PC-9 (cell line): ENCODE measurements around the gene POPDC2. TPM values are rescaled to one million over a fixed set of nuclear protein-coding genes. Genes with fewer than 3 reads are reported as not detected.

ENCODE experiments used
- BruUV-seq: library from RNA; stranded (reverse); fragments of 400-500 nt; replicated peaks from 2 replicates; lab custom pipeline; 2021; lab: Mats Ljungman, UMichigan
- CTCF ChIA-PET: fragments of 300-600 bp; sonication (Branson Sonifier 250); formaldehyde crosslinking; loops from one replicate; lab custom pipeline; 2022; ENCODE audit warnings: antibody characterized with exemption; lab: Charles Lee
- POLR2A ChIA-PET: fragments of 300-600 bp; sonication (Branson Sonifier 250); formaldehyde crosslinking; loops from one replicate; lab custom pipeline; 2022; ENCODE audit warnings: antibody characterized with exemption; ENCODE audit not compliant: unreplicated experiment; lab: Charles Lee
- DNase-seq, 2 experiments: peaks; one replicate each; pipeline versions ENCODE4 v3.0.0 to v3.0.0-alpha.2; 2015 to 2022; ENCODE audit warnings: mixed read lengths in 1 of 2
- H2AFZ ChIP-seq: fragments of 200-600 bp; sonication (generic); 2 replicates; pipeline ENCODE4 v1.8.1; 2017; ENCODE audit warnings: antibody characterized with exemption
- H3F3A ChIP-seq: fragments of 200-600 bp; sonication (generic); 2 replicates; pipeline ENCODE4 v1.8.1; 2017; ENCODE audit warnings: antibody characterized with exemption, mild to moderate bottlenecking, low read depth; ENCODE audit not compliant: insufficient read depth
- H3K27ac ChIP-seq: fragments of 200-600 bp; sonication (generic); 2 replicates; pipeline ENCODE4 v1.6.1; 2016; ENCODE audit warnings: mixed run types
- H3K27me3 ChIP-seq: fragments of 200-600 bp; sonication (generic); 2 replicates; pipeline ENCODE4 v1.6.1; 2016; ENCODE audit warnings: low read depth, mixed run types; ENCODE audit not compliant: insufficient read depth
- H3K36me3 ChIP-seq: fragments of 200-600 bp; sonication (generic); 2 replicates; pipeline ENCODE4 v1.6.1; 2016; ENCODE audit warnings: low read depth, mixed run types
- H3K4me1 ChIP-seq: fragments of 200-600 bp; sonication (generic); replicated peaks from 2 replicates; pipeline ENCODE4 v1.6.1; 2016; ENCODE audit warnings: mixed run types; ENCODE audit not compliant: insufficient read depth
- H3K4me2 ChIP-seq: fragments of 200-600 bp; sonication (generic); 2 replicates; pipeline ENCODE4 v1.6.1; 2017; ENCODE audit warnings: mixed run types
- H3K4me3 ChIP-seq: fragments of 200-600 bp; sonication (generic); 2 replicates; pipeline ENCODE4 v1.6.1; 2016; ENCODE audit warnings: mixed run types
- H3K79me2 ChIP-seq: fragments of 200-600 bp; sonication (generic); 2 replicates; pipeline ENCODE4 v1.6.1; 2017; ENCODE audit warnings: low read depth, mixed run types
- H3K9me2 ChIP-seq: fragments of 200-600 bp; sonication (generic); 2 replicates; pipeline ENCODE4 v1.8.1; 2017; ENCODE audit warnings: mild to moderate bottlenecking; ENCODE audit not compliant: insufficient read depth
- H3K9me3 ChIP-seq: fragments of 200-600 bp; sonication (generic); 2 replicates; pipeline ENCODE4 v1.8.1; 2016; ENCODE audit warnings: low read depth; ENCODE audit not compliant: insufficient read depth
- H4K20me1 ChIP-seq: fragments of 200-600 bp; sonication (generic); 2 replicates; pipeline ENCODE4 v1.8.1; 2017; ENCODE audit not compliant: insufficient read depth
- EZH2 ChIP-seq: fragments of 200-600 bp; sonication (generic); IDR thresholded peaks from 2 replicates; pipeline ENCODE4 v1.8.0; 2017; ENCODE audit warnings: antibody characterized with exemption, low read depth
- intact Hi-C: fragments of 100-400 bp; cut with micrococcal nuclease; formaldehyde crosslinking; loops from one replicate; pipeline ENCODE4 v1.10.0; 2022; ENCODE audit not compliant: unreplicated experiment
- total RNA-seq: library from RNA; stranded (reverse); gene quantifications from 2 replicates; pipeline ENCODE4 v1.2.3, GENCODE V29; 2021
- TF ChIP-seq, protein P1 (sequence below): fragments of 200-600 bp; sonication (generic); conservative IDR thresholded peaks from 2 replicates; pipeline ENCODE4 v1.6.1; 2017; ENCODE audit warnings: mixed run types, antibody characterized with exemption, mild to moderate bottlenecking, moderate library complexity

The POPDC2 gene
- total RNA-seq, 1 experiment from 2014 or later: 3.5 TPM

DNA sequence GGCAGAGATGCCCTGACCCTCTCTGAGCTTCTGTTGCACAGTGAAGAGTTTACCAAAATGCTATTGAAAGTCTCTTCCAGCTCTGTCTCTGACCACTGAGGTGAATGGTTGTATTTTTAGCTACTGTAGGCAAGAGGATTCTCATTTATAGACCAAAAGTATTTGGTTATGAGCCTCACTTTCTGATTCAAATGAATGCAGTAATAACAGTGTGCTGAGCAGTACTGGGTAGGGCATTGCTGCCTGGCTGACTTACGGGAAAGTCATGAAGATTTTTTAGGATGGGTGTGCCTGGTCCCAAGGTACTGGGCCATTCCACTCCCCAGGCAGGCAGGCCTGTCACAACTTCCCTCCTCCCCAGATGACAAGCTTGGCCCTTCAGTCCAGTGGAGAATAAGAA lies 47.2 kb downstream of the POPDC2 start:
- H2AFZ ChIP-seq: no peak overlapping the region
- ChIA-PET CTCF (no interaction called here), POLR2A (no interaction called here)
- no peak overlapping the region for H3K4me3 ChIP-seq
- no peaks in the 10 kb centered on the region; the same call in 1 of the 2 replicates for H3K27me3 ChIP-seq
- H3K9me3 ChIP-seq: 0 out of 2 replicates have a peak, but pooled peaks cover 3% of the 10 kb centered on the region
- no peaks in the 10 kb centered on the region for H3K79me2 ChIP-seq
- H3K27ac ChIP-seq: no peak overlapping the region
- H3K9me2 ChIP-seq: no peaks in the 10 kb centered on the region
- no peaks in the 10 kb centered on the region for H3K36me3 ChIP-seq
- no peaks in the 10 kb centered on the region for H3F3A ChIP-seq
- intact Hi-C loops: no loop called here
- TF ChIP-seq EZH2: no peak
- TF ChIP-seq, protein P1, sequence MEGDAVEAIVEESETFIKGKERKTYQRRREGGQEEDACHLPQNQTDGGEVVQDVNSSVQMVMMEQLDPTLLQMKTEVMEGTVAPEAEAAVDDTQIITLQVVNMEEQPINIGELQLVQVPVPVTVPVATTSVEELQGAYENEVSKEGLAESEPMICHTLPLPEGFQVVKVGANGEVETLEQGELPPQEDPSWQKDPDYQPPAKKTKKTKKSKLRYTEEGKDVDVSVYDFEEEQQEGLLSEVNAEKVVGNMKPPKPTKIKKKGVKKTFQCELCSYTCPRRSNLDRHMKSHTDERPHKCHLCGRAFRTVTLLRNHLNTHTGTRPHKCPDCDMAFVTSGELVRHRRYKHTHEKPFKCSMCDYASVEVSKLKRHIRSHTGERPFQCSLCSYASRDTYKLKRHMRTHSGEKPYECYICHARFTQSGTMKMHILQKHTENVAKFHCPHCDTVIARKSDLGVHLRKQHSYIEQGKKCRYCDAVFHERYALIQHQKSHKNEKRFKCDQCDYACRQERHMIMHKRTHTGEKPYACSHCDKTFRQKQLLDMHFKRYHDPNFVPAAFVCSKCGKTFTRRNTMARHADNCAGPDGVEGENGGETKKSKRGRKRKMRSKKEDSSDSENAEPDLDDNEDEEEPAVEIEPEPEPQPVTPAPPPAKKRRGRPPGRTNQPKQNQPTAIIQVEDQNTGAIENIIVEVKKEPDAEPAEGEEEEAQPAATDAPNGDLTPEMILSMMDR: no peak
- BruUV-seq: no TSS peak
- H3K4me2 ChIP-seq: no peak overlapping the region
- no peaks in the 10 kb centered on the region for H4K20me1 ChIP-seq
- H3K4me1 ChIP-seq: no peaks in the 10 kb centered on the region
- DNase-seq: no peak

DNA sequence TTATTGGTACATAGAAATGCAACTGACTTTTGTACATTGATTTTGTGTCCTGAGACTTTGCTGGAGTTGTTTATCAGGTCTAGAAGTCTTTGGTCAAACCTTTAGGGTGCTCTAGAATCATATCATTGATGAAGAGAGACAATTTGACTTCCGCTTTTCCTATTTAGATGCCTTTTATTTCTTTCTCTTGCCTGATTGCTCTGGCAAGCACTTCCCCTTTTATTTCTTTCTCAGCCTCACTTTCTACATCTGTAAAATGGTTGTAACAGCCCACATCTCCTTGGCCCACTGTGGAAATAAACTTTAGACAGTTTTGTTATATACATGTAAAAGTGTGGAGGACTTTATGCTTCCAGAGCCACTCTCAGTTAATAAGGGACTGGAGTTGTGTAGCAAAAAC lies 48.7 kb downstream of the POPDC2 start:
- H4K20me1 ChIP-seq: no peaks in the 10 kb centered on the region
- no peak overlapping the region for H3K4me3 ChIP-seq
- no peaks in the 10 kb centered on the region for H3K79me2 ChIP-seq
- 0 out of 2 replicates have a peak, but pooled peaks cover 3% of the 10 kb centered on the region for H3K9me3 ChIP-seq
- no peak overlapping the region for H2AFZ ChIP-seq
- BruUV-seq: no TSS peak
- no peaks in the 10 kb centered on the region for H3K9me2 ChIP-seq
- no peaks in the 10 kb centered on the region for H3K36me3 ChIP-seq
- DNase-seq: no peak
- no peak overlapping the region for H3K27ac ChIP-seq
- H3K4me2 ChIP-seq: no peak overlapping the region
- no peak for TF ChIP-seq EZH2
- TF ChIP-seq, protein P1: no peak
- H3K27me3 ChIP-seq: no peaks in the 10 kb centered on the region; the same call in 1 of the 2 replicates
- no peaks in the 10 kb centered on the region for H3K4me1 ChIP-seq
- intact Hi-C loops: no loop called here
- H3F3A ChIP-seq: no peaks in the 10 kb centered on the region
- ChIA-PET CTCF (no interaction called here), POLR2A (no interaction called here)

DNA sequence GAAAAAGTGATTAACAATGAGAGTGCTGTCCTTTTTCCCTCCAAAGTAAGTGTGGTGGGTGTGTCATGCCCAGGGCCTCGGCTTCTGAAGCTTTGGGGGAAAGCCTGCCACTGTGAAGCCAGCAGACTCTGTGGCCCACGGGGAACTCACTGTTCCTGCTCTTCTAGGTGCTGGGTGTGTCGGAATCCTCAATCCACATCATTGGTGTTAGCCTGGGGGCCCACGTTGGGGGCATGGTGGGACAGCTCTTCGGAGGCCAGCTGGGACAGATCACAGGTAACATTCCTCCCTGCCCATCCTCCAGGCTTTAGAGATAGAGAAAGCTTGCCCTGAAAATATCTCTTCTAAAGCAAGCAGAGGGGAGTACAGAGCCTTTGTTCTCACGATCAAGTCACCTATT lies 51.1 kb downstream of the POPDC2 start:
- Histone ChIP-seq H3K9me3 (0 out of 2 replicates have a peak, but pooled peaks cover 3% of the 10 kb centered on the region), H3K36me3 (no peaks in the 10 kb centered on the region), H3K9me2 (no peaks in the 10 kb centered on the region), H3K79me2 (no peaks in the 10 kb centered on the region), H2AFZ (no peak overlapping the region), H4K20me1 (no peaks in the 10 kb centered on the region), H3K27me3 (no peaks in the 10 kb centered on the region), H3K4me3 (no peak overlapping the region), H3K27ac (no peak overlapping the region), H3K4me2 (no peak overlapping the region), H3K4me1 (no peaks in the 10 kb centered on the region), H3F3A (no peaks in the 10 kb centered on the region)
- POLR2A ChIA-PET: no interaction called here
- no TSS peak for BruUV-seq
- no peak for DNase-seq
- TF ChIP-seq EZH2: no peak
- TF ChIP-seq, protein P1: no peak
- intact Hi-C loops: no loop called here
- CTCF ChIA-PET: no interaction called here
